CD14-positive monocyte (primary cell): ENCODE measurements around the gene CLECL1. TPM values are rescaled to one million over a fixed set of nuclear protein-coding genes. Genes with fewer than 3 reads are reported as not detected.

ENCODE experiments used
- DNase-seq, 3 donors: peaks; one replicate each; pipeline ENCODE4 v3.0.0-alpha.2; 2011 to 2022
- H2AFZ ChIP-seq: 2 replicates; pipeline ENCODE4 v1.6.0; 2012; ENCODE audit warnings: mild to moderate bottlenecking, low read depth, low read length, inconsistent platforms; ENCODE audit not compliant: insufficient read depth, poor library complexity, severe bottlenecking
- H3K27ac ChIP-seq, 2 donors: 1 replicate in 1 of 2; 2 replicates in 1 of 2; pipeline ENCODE4 v1.5.1; 2012 to 2013; ENCODE audit warnings: low read length in 2 of 2, control low read depth in 1 of 2, inconsistent platforms in 1 of 2, low read depth in 1 of 2, mild to moderate bottlenecking in 1 of 2
- H3K27me3 ChIP-seq, 2 donors: one replicate each; pipeline versions ENCODE4 v1.6.0 to v1.6.1; 2011 to 2013; ENCODE audit warnings: low read length in 2 of 2; ENCODE audit not compliant: control insufficient read depth in 2 of 2, insufficient read depth in 2 of 2
- H3K36me3 ChIP-seq, 2 donors: replicated peaks in 1 of 2; 1 replicate in 1 of 2; 2 replicates in 1 of 2; pipeline versions ENCODE4 v1.5.1 to v1.6.1; 2012 to 2013; ENCODE audit warnings: low read length in 2 of 2, control low read depth in 1 of 2, inconsistent platforms in 1 of 2, mild to moderate bottlenecking in 1 of 2; ENCODE audit not compliant: insufficient read depth in 2 of 2, control insufficient read depth in 1 of 2
- H3K4me1 ChIP-seq, 2 donors: 1 replicate in 1 of 2; 2 replicates in 1 of 2; pipeline versions ENCODE4 v1.5.1 to v1.6.1; 2012 to 2013; ENCODE audit warnings: low read length in 2 of 2, control low read depth in 1 of 2, inconsistent platforms in 1 of 2, mild to moderate bottlenecking in 1 of 2, moderate library complexity in 1 of 2; ENCODE audit not compliant: insufficient read depth in 2 of 2, control insufficient read depth in 1 of 2
- H3K4me2 ChIP-seq: replicated peaks from 2 replicates; pipeline ENCODE3; 2012; ENCODE audit warnings: low read length, moderate library complexity, mild to moderate bottlenecking; ENCODE audit not compliant: poor library complexity, severe bottlenecking; ENCODE audit errors: extremely low read depth
- H3K4me3 ChIP-seq, 3 experiments: fragments of 200-600 bp in 1 of 3; sonication (generic) in 1 of 3; replicated peaks in 1 of 3; 1 replicate in 2 of 3; 2 replicates in 1 of 3; pipeline ENCODE4 v1.5.1; 2011 to 2013; ENCODE audit warnings: low read length in 3 of 3, mild to moderate bottlenecking in 3 of 3, control low read depth in 2 of 3, low read depth in 2 of 3, inconsistent platforms in 1 of 3, moderate library complexity in 1 of 3
- H3K79me2 ChIP-seq: 2 replicates; pipeline ENCODE4 v1.6.0; 2012; ENCODE audit warnings: mild to moderate bottlenecking, control low read depth, inconsistent platforms, low read length, moderate library complexity; ENCODE audit not compliant: insufficient read depth
- H3K9ac ChIP-seq: 2 replicates; pipeline ENCODE4 v1.6.0; 2017; ENCODE audit warnings: low read length, mild to moderate bottlenecking; ENCODE audit not compliant: insufficient read depth, poor library complexity, severe bottlenecking
- H3K9me3 ChIP-seq, 2 donors: replicated peaks in 1 of 2; 1 replicate in 1 of 2; 2 replicates in 1 of 2; pipeline versions ENCODE4 v1.5.1 to v1.6.1; 2012 to 2013; ENCODE audit warnings: low read length in 2 of 2, control low read depth in 1 of 2; ENCODE audit not compliant: control insufficient read depth in 1 of 2, insufficient read depth in 1 of 2
- H4K20me1 ChIP-seq: 2 replicates; pipeline ENCODE4 v1.6.0; 2012; ENCODE audit warnings: mild to moderate bottlenecking, low read length, control low read depth, moderate library complexity; ENCODE audit not compliant: insufficient read depth
- H3K27ac Mint-ChIP-seq, 7 donors: one replicate each; pipeline ENCODE4 v1.8.0; 2020; ENCODE audit warnings: mild to moderate bottlenecking in 7 of 7, mixed read lengths in 7 of 7, moderate library complexity in 6 of 7, inconsistent platforms in 2 of 7
- H3K27me3 Mint-ChIP-seq, 3 donors: one replicate each; pipeline ENCODE4 v1.8.0; 2021 to 2022; ENCODE audit warnings: low read depth in 3 of 3, mild to moderate bottlenecking in 3 of 3, mixed read lengths in 3 of 3, moderate library complexity in 3 of 3, inconsistent platforms in 1 of 3
- H3K36me3 Mint-ChIP-seq, 2 donors: one replicate each; pipeline ENCODE4 v1.8.0; 2020; ENCODE audit warnings: mixed read lengths in 2 of 2, inconsistent platforms in 1 of 2, mild to moderate bottlenecking in 1 of 2
- H3K4me1 Mint-ChIP-seq: one replicate; pipeline ENCODE4 v1.8.0; 2020; ENCODE audit warnings: mild to moderate bottlenecking, mixed read lengths
- H3K4me3 Mint-ChIP-seq, 2 donors: one replicate each; pipeline ENCODE4 v1.8.0; 2020; ENCODE audit warnings: mild to moderate bottlenecking in 2 of 2, mixed read lengths in 2 of 2, moderate library complexity in 1 of 2
- H3K9me3 Mint-ChIP-seq, 7 donors: one replicate each; pipeline ENCODE4 v1.8.0; 2020 to 2022; ENCODE audit warnings: mixed read lengths in 7 of 7, mild to moderate bottlenecking in 6 of 7, moderate library complexity in 6 of 7, inconsistent platforms in 2 of 7
- WGBS: methylation state at CpG from one replicate; pipeline ENCODE4 v1.1.5; 2013; ENCODE audit warnings: missing lambda C conversion rate; ENCODE audit not compliant: insufficient coverage; 5-methylcytosine and 5-hydroxymethylcytosine counted together
- intact Hi-C, 2 donors: fragments of 100-400 bp; cut with micrococcal nuclease; formaldehyde crosslinking; loops; one replicate each; pipeline versions ENCODE4 v1.15.0 to v1.15.1; 2023
- polyA plus RNA-seq, 3 donors: library from polyadenylated mRNA; depleted of rRNA in 1 of 3; unstranded in 2 of 3; stranded (reverse) in 1 of 3; fragments of 300-500 nt in 2 of 3; fragments of >200 nt in 1 of 3; fragmentation: Illumina TruSeq in 2 of 3; gene quantifications; 1 replicate in 2 of 3; 2 replicates in 1 of 3; pipeline ENCODE4 v1.2.3, GENCODE V29; 2012 to 2021
- TF ChIP-seq, protein P1 (sequence below): fragments of 200-600 bp; IDR thresholded peaks from one replicate; pipeline ENCODE4 v1.8.0; 2022; ENCODE audit warnings: antibody characterized with exemption, mild to moderate bottlenecking

The CLECL1 gene
- polyA plus RNA-seq, 3 donors: 7.6 to 20.6 (median 11.4) TPM

DNA sequence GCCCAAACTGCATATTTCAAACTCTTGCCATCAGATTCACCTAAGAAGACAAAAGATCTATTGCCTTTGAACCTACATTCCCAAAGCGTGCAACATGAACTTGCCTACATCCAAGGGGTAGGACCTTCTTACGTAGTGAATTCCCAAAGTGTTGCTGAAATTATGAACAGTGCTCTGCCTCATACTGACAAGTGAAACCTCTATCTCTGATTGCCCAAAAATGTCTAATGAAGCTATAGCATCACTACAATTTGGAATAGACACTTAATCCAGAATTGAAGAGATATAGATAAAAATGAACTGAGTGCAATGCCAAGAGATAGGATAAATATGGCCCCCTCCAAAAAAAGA, 32.3 kb downstream of the CLECL1 start:
- no peaks in the 10 kb centered on the region for H3K9me3 ChIP-seq
- H3K4me3 ChIP-seq: no peak overlapping the region
- Mint-ChIP-seq H3K4me3 (no peak overlapping the region), H3K36me3 (peaks cover 7 to 11% of the 10 kb centered on the region in 2 donors), H3K27ac (no peak overlapping the region), H3K27me3 (peaks cover 0 to 2% (median 0%) of the 10 kb centered on the region in 3 donors), H3K9me3 (peaks cover 0 to 6% (median 3%) of the 10 kb centered on the region in 7 donors), H3K4me1 (peaks cover 48% of the 10 kb centered on the region)
- no peaks in the 10 kb centered on the region for H3K27me3 ChIP-seq
- no peak overlapping the region for H3K9ac ChIP-seq
- no peak overlapping the region for H3K4me2 ChIP-seq
- no peak overlapping the region for H3K27ac ChIP-seq
- intact Hi-C loops: loop anchor here in 1 of 2 donors (10.0 kb wide), 1 partner anchor 66 kb away; no protein-coding TSS in a partner anchor
- TF ChIP-seq, protein P1, sequence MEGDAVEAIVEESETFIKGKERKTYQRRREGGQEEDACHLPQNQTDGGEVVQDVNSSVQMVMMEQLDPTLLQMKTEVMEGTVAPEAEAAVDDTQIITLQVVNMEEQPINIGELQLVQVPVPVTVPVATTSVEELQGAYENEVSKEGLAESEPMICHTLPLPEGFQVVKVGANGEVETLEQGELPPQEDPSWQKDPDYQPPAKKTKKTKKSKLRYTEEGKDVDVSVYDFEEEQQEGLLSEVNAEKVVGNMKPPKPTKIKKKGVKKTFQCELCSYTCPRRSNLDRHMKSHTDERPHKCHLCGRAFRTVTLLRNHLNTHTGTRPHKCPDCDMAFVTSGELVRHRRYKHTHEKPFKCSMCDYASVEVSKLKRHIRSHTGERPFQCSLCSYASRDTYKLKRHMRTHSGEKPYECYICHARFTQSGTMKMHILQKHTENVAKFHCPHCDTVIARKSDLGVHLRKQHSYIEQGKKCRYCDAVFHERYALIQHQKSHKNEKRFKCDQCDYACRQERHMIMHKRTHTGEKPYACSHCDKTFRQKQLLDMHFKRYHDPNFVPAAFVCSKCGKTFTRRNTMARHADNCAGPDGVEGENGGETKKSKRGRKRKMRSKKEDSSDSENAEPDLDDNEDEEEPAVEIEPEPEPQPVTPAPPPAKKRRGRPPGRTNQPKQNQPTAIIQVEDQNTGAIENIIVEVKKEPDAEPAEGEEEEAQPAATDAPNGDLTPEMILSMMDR: no peak
- peaks cover 0 to 4% of the 10 kb centered on the region in 2 donors for H3K36me3 ChIP-seq
- H4K20me1 ChIP-seq: no peaks in the 10 kb centered on the region
- no peak overlapping the region for H2AFZ ChIP-seq
- no peak for DNase-seq
- H3K79me2 ChIP-seq: no peaks in the 10 kb centered on the region
- H3K4me1 ChIP-seq: peaks cover 25 to 37% of the 10 kb centered on the region in 2 donors
- 100% methylated on average over 2 of the region's 2 CpGs for WGBS

DNA sequence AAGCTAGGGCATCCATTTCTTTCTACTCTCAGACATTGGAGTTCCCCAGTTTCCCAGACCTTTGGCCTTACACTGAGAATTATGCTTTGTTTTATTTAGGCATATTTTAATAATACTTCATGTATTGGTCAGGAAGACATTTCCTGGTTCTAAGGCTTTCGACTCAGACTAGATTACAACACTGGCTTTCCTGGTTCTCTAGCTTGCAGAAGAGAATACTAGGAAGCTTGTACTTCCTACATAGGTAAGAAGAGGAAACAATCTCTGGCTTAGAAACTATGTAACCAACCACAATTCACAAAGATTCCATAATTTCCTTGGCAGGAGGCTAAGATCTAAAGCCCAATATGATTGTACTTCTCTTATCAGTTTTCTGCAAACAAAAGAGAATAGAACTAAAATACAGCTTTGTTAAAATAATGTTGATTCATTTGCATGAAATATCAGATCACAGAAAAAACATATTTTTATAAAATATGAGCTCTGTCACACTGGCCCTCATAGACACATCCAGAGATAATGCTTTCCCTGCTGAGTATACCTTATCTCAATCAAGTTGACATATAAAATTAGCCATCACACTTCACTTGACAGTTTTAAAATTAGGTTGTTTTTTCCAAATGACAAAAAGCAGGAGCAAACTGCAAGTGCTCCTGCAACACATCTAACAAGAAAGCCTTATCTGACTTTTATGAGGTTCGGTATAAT, 32.8 kb downstream of the CLECL1 start:
- no peak overlapping the region for H3K9ac ChIP-seq
- H3K27ac ChIP-seq: peak overlapping the region in 1 of 2 donors; percentile 32
- no peak overlapping the region for H2AFZ ChIP-seq
- WGBS: 80% methylated on average over 1 of the region's 2 CpGs
- no peak overlapping the region for H3K27ac Mint-ChIP-seq
- H3K27me3 ChIP-seq: no peaks in the 10 kb centered on the region
- no peak overlapping the region for H3K4me3 Mint-ChIP-seq
- peaks cover 1 to 9% of the 10 kb centered on the region in 2 donors for H3K36me3 ChIP-seq
- peak overlapping the region in 1 of 3 experiments; percentile 37 for H3K4me3 ChIP-seq
- no peaks in the 10 kb centered on the region for H4K20me1 ChIP-seq
- no peaks in the 10 kb centered on the region for H3K79me2 ChIP-seq
- H3K9me3 Mint-ChIP-seq: peaks cover 0 to 8% (median 4%) of the 10 kb centered on the region in 7 donors
- H3K4me1 ChIP-seq: peaks cover 26 to 32% of the 10 kb centered on the region in 2 donors
- peaks cover 48% of the 10 kb centered on the region for H3K4me1 Mint-ChIP-seq
- TF ChIP-seq, protein P1: no peak
- DNase-seq: peak in 2 of 3 donors; percentile 14 to 30
- peaks cover 0 to 2% (median 0%) of the 10 kb centered on the region in 3 donors for H3K27me3 Mint-ChIP-seq
- peaks cover 12 to 17% of the 10 kb centered on the region in 2 donors for H3K36me3 Mint-ChIP-seq
- peak overlapping the region; percentile 15 for H3K4me2 ChIP-seq
- intact Hi-C loops: loop anchor here in 1 of 2 donors (10.0 kb wide), 1 partner anchor 65 kb away; no protein-coding TSS in a partner anchor
- no peaks in the 10 kb centered on the region for H3K9me3 ChIP-seq
